HG03045 (cell line): ENCODE measurements around the gene ACER3.
"Not testable (repeated sequence)": the region's sequence is repeated elsewhere in the genome, so short reads cannot be mapped to it uniquely, and the experiment has no call there.

Experiments
- ATAC-seq: cut with Tn5 transposase; IDR thresholded peaks from one replicate; pipeline ENCODE4 v1.9.1; 2021; ENCODE audit warnings: mild to moderate bottlenecking, moderate library complexity; ENCODE audit not compliant: unreplicated experiment

Gene ACER3

DNA sequence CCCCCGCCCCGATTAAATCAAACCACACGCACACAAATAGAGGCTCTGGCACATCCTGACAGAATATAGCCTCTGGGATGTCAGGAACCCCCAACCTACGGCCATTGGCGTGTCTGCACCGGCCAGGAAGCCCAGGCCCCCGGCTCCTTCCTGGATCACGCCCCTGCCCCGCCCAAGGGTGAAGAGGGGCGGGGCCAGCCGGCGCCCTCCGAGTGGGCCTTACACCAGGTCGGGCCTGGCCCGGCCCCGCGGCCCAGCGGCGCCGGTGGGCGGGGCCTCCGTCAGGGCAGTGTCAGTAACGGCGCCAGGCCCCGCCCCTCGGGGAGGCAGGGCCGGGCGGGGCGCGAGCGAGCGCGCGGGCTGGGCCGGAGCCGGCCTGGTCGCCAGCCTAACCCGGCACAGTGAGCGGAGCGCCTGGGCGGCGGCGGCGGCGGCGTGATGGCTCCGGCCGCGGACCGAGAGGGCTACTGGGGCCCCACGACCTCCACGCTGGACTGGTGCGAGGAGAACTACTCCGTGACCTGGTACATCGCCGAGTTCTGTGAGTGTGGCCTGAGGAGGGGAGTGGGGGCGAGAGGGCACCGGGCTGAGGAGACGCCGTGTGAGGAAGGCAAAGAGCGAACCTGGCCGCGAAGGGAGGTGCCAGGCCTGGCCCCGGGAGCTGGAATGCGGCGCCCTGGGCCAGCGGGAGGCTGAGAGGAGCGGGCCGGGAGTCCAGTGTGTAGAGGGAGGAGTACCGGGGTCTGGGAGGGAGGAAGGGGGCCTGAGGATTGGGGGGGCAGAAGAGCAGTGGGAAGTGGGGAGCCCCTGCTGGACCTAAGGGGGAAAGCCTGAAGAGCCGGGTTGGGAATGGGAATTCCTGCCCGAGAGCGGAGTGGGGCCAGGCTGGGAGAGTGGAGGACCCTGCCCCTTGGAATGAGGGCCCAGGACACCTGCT, at the start of gene ACER3:
TSS of gene ACER3 (plus strand) at position 380 of the 937 bp plus-strand sequence. CDS start at position 439, 59 bp downstream.
- peak; percentile 97 for ATAC-seq

DNA sequence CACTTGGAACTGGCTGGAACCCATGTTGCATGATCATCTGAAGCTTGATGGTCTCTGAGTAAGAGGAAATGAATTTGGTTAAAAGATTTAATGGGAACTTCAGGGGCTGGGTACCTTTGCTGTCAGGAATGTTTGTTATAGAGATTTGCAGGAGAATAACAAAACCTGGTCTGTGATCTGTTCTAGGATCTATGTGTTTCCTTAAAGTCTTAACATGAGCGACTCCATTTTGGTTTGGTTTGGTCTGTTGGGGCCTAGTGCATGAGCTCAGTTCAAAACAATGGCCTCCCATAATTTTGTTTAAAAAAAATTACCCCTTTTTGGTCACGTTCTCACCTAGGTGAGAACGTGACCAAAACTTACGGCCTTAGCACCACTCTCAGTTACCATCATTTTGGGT, 49.5 kb upstream of the ACER3 start:
- ATAC-seq = no peak

DNA sequence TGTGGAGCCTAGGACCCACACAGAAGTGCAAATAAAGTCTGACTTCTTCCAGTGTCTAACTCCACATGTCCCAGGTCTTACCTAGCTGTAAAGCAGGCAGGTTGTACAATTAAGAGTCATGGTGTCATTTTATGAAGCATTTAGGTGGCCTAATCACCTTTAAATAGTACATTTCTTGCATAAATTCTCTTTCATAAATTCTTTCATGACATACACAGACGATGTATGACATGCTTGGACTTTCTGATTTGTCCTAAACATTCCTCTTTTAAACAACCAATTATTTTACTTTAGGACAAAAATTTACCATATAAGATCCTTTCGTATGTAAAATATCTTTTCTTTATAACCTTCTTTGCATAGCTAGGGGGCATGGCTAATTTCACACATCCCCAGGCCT, 46.3 kb upstream of the ACER3 start:
- ATAC-seq = no peak

DNA sequence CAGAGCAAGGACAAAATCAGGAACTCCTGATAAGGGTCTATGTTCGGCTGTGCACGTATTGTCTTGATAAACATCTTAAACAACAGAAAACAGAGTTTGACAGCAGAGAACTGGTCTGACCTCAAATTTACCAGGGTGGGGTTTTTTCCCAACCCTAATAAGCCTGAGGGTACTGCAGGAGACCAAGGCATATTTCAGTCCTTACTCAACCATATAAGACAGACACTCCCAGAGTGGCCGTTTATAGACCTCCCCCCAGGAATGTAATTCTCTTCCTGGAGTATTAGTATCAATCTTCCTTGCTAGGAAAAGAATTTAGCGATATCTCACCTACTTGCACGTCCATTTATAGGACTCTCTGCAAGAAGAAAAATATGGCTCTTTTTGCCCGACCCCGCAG, 45.0 kb upstream of the ACER3 start:
- ATAC-seq = not testable (repeated sequence)

DNA sequence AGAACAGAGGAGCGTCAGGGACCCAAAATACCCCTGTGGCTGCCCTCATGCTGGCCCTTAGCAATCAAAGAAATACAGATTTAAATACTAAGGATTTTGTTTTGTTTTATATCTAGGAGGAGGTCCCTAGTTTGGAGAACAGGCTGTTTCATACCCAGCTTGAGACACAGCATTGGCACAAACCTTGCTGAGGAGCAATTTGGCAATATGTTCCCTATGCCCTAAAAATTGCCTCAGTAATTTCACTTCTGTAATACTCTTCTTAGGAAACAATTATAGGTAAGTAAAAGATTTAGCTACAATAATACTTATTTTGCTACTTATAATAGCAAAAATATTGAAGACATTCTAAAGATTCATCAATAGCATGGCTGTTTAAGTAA, 40.5 kb upstream of the ACER3 start:
- ATAC-seq = no peak

DNA sequence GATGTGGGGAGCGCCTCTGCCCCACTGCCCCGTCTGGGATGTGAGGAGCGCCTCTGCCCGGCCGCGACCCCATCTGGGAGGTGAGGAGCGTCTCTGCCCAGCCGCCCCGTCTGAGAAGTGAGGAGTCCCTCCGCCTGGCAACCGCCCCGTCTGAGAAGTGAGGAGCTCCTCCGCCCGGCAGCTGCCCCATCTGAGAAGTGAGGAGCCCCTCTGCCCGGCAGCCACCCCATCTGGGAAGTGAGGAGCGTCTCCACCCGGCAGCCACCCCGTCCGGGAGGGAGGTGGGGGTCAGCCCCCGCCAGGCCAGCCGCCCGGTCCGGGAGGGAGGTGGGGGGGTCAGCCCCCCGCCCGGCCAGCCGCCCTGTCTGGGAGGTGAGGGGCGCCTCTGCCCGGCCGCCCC, 39.3 kb upstream of the ACER3 start:
- not testable (repeated sequence) for ATAC-seq

DNA sequence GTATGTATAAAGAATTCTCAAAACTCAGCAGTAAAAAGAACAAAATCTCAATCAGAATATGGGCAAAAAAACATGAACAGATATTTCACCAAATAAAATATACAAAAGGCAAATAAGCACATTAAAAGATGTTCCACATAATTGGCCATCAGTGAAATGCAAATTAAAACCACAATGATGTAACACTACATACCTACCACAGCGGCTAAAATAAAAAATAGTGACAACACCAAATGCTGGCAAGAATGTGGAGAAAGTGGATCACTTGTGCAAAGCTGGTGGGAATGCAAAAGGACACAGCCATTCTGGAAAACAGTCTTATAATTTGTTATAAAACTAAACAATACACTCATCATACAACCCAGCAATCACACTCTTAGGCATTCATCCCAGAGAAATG, 38.3 kb upstream of the ACER3 start:
- ATAC-seq = no peak

DNA sequence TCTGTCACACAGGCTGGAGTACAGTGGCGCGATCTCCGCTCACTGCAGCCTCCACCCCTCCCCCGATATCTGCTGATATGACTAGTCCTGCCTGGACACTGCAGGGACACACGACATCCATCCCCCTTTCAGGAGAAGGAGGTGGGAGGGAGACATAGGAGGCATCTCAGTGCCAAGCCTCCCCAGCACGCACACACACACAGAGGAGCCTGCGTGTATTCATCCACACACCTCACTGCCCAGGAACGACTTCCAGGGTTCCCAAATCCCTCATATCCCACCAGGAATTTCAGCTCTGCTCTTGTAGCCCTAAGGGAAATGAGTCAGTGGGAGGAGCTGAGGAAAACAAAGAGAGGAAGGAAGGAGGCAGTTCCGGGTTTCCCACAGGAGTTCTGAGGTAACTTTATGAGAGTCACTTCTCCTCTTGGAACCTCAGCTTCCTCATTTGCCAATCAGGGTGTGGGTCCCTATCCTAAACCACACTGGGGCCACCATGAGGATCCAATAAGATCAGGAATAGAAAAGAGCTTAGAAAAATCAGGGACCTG, 37.2 kb upstream of the ACER3 start:
- ATAC-seq = no peak

DNA sequence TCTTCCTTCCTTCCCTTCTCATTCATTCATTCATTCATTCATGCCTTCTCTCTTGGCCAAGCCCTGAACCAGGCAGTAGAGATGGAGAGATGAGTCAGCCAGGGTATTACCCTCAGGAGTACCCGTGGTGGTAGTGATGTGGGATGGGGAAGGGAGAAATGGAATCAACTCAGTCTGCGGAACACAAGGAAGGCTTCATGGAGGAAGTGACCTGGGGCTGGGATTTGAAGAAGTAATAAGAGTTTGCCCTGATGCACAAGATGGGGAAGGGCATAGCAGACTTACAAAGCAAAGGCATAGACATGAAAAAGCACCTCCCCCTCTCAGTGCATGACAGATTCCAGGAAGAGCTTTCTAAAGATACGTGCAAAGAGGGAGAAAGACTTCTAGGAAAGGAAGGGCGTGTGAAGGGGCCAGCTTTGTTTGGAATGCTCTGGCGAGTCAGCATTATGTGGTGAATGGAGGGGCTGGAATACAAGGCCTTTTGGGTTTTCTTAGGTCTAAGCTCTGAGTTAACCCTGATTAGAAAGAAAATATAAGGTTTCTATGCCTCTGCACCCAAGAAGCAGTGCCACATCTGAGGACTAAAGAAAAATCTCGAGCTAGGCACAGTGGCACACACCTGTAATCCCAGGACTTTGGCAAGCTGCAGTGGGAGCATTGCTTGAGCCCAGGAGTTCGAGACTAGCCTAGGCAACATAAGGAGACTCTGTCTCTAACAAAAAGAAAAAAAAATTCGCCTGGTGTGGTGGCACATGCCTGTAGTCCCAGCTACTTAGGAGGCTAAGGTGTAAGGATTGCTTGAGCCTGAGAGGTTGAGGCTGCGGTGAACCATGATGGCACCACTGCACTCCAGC, 36.4 kb upstream of the ACER3 start:
- ATAC-seq = no peak

DNA sequence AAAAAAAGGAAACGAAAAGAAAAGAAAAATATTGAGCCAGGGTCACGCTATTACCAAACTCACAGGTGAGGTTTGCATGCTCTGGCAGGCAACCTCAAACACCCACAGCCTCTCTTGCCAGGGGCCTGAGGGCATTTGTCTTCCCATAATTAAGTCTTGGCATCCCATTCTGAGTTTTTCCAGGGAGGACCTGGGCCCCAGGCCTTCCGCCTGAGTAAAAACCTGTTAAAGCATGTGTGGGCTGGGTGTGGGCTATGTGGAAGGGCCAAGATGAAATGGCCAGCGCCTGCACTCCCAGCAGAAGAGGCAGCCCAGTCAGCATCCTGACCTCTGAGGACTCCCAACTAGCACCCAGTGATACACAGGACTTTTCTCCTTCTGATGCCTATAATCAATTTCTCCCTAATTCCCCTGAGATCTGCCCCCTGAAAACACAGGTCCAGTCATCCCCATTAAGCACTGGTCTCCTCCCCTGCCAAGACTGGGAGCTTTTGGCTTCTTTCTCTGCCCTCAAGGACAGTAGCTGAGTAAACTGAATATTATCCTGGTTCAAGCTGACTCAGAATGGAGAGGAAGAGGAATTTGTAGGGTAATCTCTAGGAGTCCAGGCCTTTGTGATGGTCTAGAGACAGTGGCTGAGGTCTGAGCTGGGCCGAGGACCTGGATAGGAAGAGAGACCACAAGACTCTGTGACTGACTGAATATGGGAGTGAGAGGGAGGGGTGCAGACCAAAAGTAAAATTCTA, 35.6 kb upstream of the ACER3 start:
- no peak for ATAC-seq

DNA sequence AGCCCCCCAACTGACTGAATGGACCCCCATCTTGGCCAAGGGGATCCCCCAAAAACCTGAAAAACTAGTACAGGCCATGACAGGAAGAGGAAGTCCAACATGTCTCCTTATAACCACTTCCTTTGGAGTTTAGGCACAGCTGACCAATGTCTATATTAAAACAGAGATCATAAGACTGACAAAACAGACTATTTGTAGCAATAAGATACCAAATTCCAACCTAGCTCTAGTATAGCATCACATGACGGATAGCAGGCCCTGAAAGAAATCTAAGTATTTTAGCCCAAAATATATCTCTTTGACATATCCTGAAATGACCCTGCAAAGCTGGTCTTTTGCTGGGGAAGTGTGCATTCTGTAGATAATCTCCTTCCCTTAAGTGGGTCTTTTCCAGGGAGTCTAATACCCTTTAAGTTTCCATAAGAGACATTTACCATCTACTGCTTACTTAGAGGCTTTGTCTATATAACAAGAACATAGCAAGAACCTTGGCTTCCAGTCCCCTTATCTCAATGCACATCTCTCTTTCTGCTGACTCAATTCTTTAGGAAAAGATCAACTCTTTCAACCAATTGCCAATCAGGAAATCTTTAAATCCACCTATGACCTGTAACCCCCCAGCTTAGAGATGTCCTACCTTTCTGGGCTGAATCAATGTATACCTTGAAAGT, 34.9 kb upstream of the ACER3 start:
- ATAC-seq = no peak

DNA sequence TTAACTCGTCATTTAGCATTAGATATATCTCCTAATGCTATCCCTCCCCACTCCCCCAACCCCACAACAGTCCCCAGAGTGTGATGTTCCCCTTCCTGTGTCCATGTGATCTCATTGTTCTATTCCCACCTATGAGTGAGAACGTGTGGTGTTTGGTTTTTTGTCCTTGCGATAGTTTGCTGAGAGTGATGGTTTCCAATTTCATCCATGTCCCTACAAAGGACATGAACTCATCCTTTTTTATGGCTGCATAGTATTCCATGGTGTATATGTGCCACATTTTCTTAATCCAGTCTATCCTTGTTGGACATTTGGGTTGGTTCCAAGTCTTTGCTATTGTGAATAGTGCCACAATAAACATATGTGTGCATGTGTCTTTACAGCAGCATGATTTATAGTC, 34.2 kb upstream of the ACER3 start:
- not testable (repeated sequence) for ATAC-seq

DNA sequence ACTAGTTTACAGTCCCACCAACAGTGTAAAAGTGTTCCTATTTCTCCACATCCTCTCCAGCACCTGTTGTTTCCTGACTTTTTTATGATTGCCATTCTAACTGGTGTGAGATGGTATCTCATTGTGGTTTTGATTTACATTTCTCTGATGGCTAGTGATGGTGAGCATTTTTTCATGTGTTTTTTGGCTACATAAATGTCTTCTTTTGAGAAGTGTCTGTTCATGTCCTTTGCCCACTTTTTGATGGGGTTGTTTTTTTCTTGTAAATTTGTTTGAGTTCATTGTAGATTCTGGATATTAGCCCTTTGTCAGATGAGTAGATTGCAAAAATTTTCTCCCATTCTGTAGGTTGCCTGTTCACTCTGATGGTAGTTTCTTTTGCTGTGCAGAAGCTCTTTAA, 33.7 kb upstream of the ACER3 start:
- not testable (repeated sequence) for ATAC-seq

DNA sequence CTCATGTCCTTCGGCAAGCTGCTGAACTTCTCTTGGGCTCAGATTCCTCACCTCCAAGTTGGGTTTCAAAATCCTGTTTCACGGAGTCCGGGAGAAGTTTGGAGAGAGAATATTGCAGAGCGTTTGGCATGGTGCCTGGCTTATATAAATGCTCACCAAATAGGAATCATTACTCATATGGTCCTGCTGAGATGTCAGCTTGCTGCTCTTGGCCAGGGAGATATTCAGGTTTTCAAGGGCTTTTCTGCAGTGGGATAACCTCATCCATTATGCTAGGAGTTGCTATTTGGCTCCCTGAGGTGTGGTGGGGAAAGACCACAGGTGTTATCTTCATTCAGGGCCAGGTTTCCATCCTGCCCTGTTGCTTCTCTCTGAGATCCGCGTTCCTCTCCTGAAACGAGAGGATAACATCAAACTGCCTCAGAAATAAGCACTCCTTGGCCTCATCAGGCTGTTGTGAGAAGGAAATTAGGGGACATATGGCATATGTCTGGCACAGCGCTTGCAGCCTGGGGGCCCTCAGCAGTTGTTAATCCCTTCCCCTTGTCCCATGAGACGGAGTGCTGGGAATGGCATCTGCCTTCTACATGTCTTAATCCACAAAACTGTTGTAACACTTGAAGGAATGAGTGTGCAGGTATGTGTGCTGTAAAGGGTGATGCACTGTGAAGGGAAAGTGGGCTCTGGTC, 29.9 kb upstream of the ACER3 start:
- ATAC-seq = no peak

DNA sequence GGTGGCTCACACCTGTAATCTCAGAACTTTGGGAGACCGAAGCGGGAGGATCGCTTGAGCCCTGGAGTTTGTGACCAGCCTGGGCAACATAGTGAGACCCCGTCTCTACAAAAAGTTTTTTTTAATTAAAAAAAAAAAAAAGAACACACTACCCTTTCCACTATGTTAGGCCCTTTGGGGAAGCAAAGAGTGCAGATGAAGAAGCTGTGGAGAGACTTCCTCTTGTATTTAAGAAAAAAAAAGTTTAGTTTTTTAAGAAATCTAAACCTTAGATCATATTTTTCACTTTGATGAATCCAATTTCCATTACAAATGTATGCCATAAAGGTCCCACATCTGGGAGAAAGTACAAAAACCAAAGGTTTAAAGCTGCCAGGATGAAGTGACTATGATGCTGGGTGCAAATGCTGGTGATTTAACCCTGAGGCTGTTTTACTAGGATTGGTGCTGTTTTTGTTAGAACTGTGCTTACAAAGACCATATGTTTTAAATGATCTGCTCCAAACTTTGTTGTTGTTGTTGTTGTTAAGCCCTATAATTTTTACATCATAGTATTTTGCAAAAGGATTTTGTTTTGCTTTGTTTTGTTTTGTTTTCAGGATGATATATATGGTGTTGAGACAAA, 28.9 kb upstream of the ACER3 start:
- no peak for ATAC-seq

DNA sequence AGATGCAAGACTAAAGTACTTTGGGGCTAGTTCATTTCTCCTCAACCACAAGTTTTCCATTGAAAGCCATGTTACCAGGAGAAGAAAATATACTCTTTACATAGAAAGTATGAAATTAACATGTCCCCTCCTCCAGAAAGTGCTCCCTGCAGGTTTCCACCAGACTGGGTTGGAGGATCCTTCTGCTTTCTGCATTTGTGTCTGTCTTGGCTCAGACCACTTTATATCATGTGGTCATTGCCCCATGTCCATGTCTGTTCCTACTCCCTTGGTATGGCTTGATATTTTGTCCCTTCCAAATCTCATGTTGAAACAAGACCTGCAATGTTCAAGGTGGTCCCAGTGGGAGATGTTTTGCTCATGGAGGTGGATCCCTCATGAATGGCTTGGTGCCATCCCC, 28.4 kb upstream of the ACER3 start:
- no peak for ATAC-seq

DNA sequence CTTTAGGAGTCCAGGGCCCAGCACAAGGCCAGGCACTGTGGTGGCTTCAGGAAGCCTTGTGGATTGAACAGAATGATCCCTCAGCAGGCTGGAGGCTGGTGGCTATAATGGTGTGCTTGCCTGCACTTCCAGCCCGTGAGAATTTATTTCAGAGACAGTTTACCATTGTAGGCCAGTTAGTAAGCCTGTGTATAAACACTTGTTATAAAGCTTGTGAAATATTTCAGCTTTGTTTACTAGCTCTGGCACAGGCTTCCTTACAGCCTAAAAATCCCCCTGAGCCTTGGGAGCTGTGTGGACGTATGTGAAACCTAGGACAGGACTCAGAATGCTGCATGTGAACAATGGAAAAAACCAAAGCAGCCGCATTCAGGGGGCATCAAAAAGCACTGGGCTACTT, 26.6 kb upstream of the ACER3 start:
- no peak for ATAC-seq

DNA sequence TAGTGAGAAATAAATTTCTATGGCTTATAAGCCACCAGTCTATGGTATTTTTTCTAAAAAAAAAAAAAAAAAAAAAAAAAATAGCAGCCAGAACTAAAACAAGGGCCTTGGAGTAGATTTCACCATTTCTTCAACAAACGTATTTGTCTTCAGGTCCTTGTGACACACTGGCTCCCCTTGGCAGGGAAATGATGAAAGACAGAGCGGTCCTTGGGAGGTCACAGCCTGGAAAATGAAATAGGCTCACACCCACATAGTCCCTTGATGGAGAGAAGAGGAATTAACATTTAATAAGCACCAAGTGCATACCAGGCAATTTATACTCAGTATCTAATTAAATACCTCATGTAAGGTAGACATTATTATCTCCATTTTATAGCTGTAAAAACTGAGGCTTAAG, 25.7 kb upstream of the ACER3 start:
- no peak for ATAC-seq

DNA sequence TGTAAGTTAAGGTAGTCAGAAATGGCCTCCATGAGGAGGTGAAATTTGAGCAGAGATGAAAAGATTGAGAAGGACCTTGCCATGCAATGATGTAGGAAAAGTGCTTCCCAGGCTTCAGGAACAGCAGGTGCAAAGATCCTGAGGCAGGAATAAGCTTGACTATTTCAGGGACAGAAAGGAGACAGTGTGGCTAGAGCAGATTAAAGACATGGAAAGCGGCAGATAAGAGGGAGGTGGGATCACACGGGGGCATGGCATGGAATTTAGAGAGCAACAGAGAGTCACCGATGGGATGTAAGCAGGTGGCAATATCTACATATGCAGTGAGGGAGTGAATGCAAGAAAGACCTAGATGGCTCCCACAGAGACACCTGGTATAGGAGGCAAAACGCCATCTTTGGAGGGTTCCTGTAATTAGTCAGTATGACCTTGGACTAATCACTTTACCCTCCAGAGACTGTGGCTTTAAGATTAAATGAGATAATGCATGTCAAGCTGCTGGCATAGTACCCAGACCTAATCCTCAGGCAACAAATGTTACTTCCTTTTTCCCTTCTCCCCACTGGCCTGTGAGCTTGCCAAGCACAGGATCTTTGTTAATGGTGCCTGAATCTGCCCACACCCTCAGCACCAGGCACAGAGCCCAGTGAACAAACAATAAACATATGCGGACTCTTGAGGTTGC, 24.6 kb upstream of the ACER3 start:
- no peak for ATAC-seq
